Trophoblast cell (in vitro differentiated cells and primary cell): ENCODE data around the gene TP53.

Experiments used
- DNase-seq, 2 donors: peaks; one replicate each; pipeline ENCODE4 v3.0.0-alpha.2; 2016
- H2AFZ ChIP-seq: 2 replicates; pipeline ENCODE4 v1.6.1; 2013; ENCODE audit warnings: low read length, moderate library complexity, mild to moderate bottlenecking; ENCODE audit not compliant: insufficient read depth, poor library complexity
- H2AK5ac ChIP-seq: 2 replicates; pipeline ENCODE4 v1.6.1; 2013; ENCODE audit warnings: mild to moderate bottlenecking, low read length
- H2BK120ac ChIP-seq: 2 replicates; pipeline ENCODE4 v1.6.1; 2013; ENCODE audit warnings: low read length, mild to moderate bottlenecking, moderate library complexity; ENCODE audit not compliant: insufficient read depth, poor library complexity
- H2BK12ac ChIP-seq: 2 replicates; pipeline ENCODE4 v1.6.1; 2013; ENCODE audit warnings: mild to moderate bottlenecking, low read length, moderate library complexity
- H2BK5ac ChIP-seq: 2 replicates; pipeline ENCODE4 v1.6.1; 2013; ENCODE audit warnings: low read length, low read depth, moderate library complexity, mild to moderate bottlenecking; ENCODE audit not compliant: poor library complexity
- H3K14ac ChIP-seq: 2 replicates; pipeline ENCODE4 v1.6.1; 2013; ENCODE audit warnings: mild to moderate bottlenecking, low read length
- H3K18ac ChIP-seq: 2 replicates; pipeline ENCODE4 v1.6.1; 2013; ENCODE audit warnings: mild to moderate bottlenecking, low read length
- H3K23ac ChIP-seq: 2 replicates; pipeline ENCODE4 v1.6.1; 2013; ENCODE audit warnings: low read length
- H3K27ac ChIP-seq: 2 replicates; pipeline ENCODE4 v1.5.1; 2013; ENCODE audit warnings: low read depth, mild to moderate bottlenecking, inconsistent platforms, low read length, moderate library complexity
- H3K27me3 ChIP-seq: 2 replicates; pipeline ENCODE4 v1.6.1; 2013; ENCODE audit warnings: inconsistent platforms, mild to moderate bottlenecking, low read length, moderate library complexity; ENCODE audit not compliant: insufficient read depth
- H3K36me3 ChIP-seq, 2 experiments: 1 replicate in 1 of 2; 2 replicates in 1 of 2; pipeline ENCODE4 v1.6.1; 2013; ENCODE audit warnings: low read length in 2 of 2, mild to moderate bottlenecking in 2 of 2, moderate library complexity in 1 of 2; ENCODE audit not compliant: insufficient read depth in 2 of 2, control insufficient read depth in 1 of 2
- H3K4ac ChIP-seq: 2 replicates; pipeline ENCODE4 v1.6.1; 2013; ENCODE audit warnings: low read depth, mild to moderate bottlenecking, low read length, moderate library complexity
- H3K4me1 ChIP-seq, 2 experiments: 1 replicate in 1 of 2; 2 replicates in 1 of 2; pipeline ENCODE4 v1.6.1; 2013; ENCODE audit warnings: low read length in 2 of 2, mild to moderate bottlenecking in 2 of 2, moderate library complexity in 1 of 2; ENCODE audit not compliant: insufficient read depth in 2 of 2, control insufficient read depth in 1 of 2
- H3K4me2 ChIP-seq: 2 replicates; pipeline ENCODE4 v1.6.1; 2013; ENCODE audit warnings: inconsistent platforms, mild to moderate bottlenecking, low read length, moderate library complexity
- H3K4me3 ChIP-seq: 2 replicates; pipeline ENCODE4 v1.5.1; 2013; ENCODE audit warnings: mild to moderate bottlenecking, low read depth, low read length, inconsistent platforms
- H3K79me1 ChIP-seq: one replicate; pipeline ENCODE4 v1.6.1; 2013; ENCODE audit warnings: low read length
- H3K79me2 ChIP-seq: 2 replicates; pipeline ENCODE4 v1.6.1; 2013; ENCODE audit warnings: low read length, mild to moderate bottlenecking; ENCODE audit not compliant: control insufficient read depth, insufficient read depth, poor library complexity
- H3K9ac ChIP-seq: 2 replicates; pipeline ENCODE4 v1.6.1; 2013; ENCODE audit warnings: mild to moderate bottlenecking, low read length
- H3K9me3 ChIP-seq: 2 replicates; pipeline ENCODE4 v1.6.1; 2013; ENCODE audit warnings: low read depth, mild to moderate bottlenecking, control low read depth, inconsistent platforms, low read length; ENCODE audit not compliant: insufficient read depth
- H4K12ac ChIP-seq: 2 replicates; pipeline ENCODE4 v1.6.1; 2013; ENCODE audit warnings: low read depth, mild to moderate bottlenecking, low read length, moderate library complexity
- H4K8ac ChIP-seq: 2 replicates; pipeline ENCODE4 v1.6.1; 2013; ENCODE audit warnings: low read depth, mild to moderate bottlenecking, low read length, moderate library complexity
- H4K91ac ChIP-seq: one replicate; pipeline ENCODE4 v1.6.1; 2013; ENCODE audit warnings: low read depth, mild to moderate bottlenecking, low read length, moderate library complexity
- WGBS: extraction: QIAGEN DNeasy Blood & Tissue Kit; methylation state at CpG from one replicate; pipeline ENCODE4 v1.1.7; 2013; ENCODE audit warnings: missing lambda C conversion rate; ENCODE audit not compliant: insufficient read length, insufficient coverage; ENCODE audit errors: extremely low coverage; 5-methylcytosine and 5-hydroxymethylcytosine counted together

TP53 gene

DNA sequence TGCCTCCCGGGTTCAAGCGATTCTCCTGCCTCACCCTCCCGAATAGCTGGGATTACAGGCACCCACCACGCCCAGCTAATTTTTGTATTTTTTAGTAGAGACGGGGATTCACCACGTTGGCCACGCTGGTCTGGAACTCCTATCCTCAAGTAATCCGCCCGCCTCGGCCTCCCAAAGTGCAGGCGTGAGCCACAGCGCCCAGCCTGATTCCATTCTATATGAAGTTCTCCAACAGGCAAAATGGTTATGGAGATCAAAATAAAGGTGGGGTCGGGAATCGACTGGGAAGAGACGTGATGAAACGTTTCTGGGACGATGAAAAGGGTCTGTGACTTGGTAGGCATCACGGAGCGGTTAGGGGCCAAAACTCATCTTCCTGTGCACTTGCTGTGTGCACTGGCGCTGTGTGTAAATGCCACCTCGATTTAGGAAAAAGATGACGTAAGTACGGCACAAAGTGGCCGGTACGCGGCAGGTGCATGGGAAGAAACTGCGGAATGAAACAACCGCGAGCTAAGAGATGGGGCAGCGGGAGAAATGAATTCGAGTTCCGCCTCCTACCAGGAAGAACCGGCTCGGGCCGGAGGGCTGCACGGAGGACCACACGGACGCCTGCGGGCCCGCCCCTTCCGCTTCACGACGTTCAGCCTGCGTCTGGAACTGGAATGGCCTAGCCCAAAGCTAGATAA lies 1.6 kb downstream of the TP53 start:
- Histone ChIP-seq H2AFZ (no peak overlapping the region), H3K9me3 (no peaks in the 10 kb centered on the region), H4K91ac (peak overlapping the region; percentile 47), H2BK12ac (no peak overlapping the region), H3K4me2 (peak overlapping the region; percentile 94), H3K4me3 (peak overlapping the region; percentile 83), H3K36me3 (peaks cover 0 to 2% of the 10 kb centered on the region in 2 experiments), H3K14ac (peak overlapping the region; percentile 12), H2AK5ac (no peak overlapping the region), H4K8ac (peak overlapping the region; percentile 58), H3K27ac (peak overlapping the region; percentile 88), H4K12ac (peak overlapping the region; percentile 37), H2BK5ac (no peak overlapping the region), H3K79me1 (peaks cover 20% of the 10 kb centered on the region), H3K18ac (peak overlapping the region; percentile 9), H3K4ac (peak overlapping the region; percentile 21), H3K23ac (no peak overlapping the region), H3K9ac (peak overlapping the region; percentile 68), H3K4me1 (peaks cover 4 to 12% of the 10 kb centered on the region in 2 experiments), H3K27me3 (no peaks in the 10 kb centered on the region), H2BK120ac (no peak overlapping the region), H3K79me2 (peaks cover 17% of the 10 kb centered on the region)
- WGBS = no CpG with 5 or more reads among the region's 44 CpGs
- DNase-seq = peak; percentile 94 to 95

DNA sequence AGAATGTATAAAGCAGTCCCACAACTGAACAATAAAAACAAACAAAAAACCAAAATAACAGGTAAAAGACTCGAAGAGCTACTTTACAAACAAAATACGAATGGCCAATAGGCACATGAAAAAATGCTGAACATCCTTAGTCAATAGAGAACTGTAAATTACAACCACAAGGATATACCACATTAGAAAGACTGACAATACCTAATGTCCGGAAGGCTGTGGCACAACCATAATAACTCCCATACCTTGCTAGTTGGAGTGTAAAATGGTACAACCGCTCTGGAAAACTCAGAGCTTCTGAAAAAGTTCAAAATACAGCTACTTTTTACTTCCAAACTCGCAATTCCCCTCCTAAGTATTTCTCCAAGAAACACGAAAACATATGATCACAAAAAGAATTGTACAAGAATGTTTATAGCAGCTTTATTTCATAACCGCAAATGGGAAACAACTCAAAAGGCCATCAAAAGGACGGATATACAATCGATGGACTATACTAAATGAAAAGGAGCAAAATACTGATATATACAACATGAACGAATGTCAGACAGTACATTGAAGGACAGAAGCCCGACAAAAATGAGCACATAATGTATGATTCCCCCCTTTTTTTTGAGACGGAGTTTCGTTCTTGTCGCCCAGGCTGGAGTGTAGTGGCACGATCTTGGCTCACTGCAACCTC lies 2.3 kb downstream of the TP53 start:
- H3K18ac ChIP-seq = no peak overlapping the region
- no peaks in the 10 kb centered on the region for H3K9me3 ChIP-seq
- DNase-seq = no peak
- no peak overlapping the region for H2BK5ac ChIP-seq
- H4K8ac ChIP-seq = no peak overlapping the region
- no peak overlapping the region for H4K91ac ChIP-seq
- H2BK12ac ChIP-seq = no peak overlapping the region
- no peak overlapping the region for H2BK120ac ChIP-seq
- peaks cover 0 to under 1% of the 10 kb centered on the region in 2 experiments for H3K36me3 ChIP-seq
- H3K79me2 ChIP-seq = peaks cover 17% of the 10 kb centered on the region
- no peak overlapping the region for H2AFZ ChIP-seq
- no peaks in the 10 kb centered on the region for H3K27me3 ChIP-seq
- H2AK5ac ChIP-seq = no peak overlapping the region
- H3K14ac ChIP-seq = no peak overlapping the region
- H3K27ac ChIP-seq = no peak overlapping the region
- WGBS = no CpG with 5 or more reads among the region's 15 CpGs
- H4K12ac ChIP-seq = no peak overlapping the region
- peak overlapping the region; percentile 95 for H3K4ac ChIP-seq
- no peak overlapping the region for H3K9ac ChIP-seq
- no peak overlapping the region for H3K23ac ChIP-seq
- H3K4me2 ChIP-seq = peak overlapping the region; percentile 94
- peaks cover 4 to 12% of the 10 kb centered on the region in 2 experiments for H3K4me1 ChIP-seq
- peaks cover 20% of the 10 kb centered on the region for H3K79me1 ChIP-seq
- no peak overlapping the region for H3K4me3 ChIP-seq

DNA sequence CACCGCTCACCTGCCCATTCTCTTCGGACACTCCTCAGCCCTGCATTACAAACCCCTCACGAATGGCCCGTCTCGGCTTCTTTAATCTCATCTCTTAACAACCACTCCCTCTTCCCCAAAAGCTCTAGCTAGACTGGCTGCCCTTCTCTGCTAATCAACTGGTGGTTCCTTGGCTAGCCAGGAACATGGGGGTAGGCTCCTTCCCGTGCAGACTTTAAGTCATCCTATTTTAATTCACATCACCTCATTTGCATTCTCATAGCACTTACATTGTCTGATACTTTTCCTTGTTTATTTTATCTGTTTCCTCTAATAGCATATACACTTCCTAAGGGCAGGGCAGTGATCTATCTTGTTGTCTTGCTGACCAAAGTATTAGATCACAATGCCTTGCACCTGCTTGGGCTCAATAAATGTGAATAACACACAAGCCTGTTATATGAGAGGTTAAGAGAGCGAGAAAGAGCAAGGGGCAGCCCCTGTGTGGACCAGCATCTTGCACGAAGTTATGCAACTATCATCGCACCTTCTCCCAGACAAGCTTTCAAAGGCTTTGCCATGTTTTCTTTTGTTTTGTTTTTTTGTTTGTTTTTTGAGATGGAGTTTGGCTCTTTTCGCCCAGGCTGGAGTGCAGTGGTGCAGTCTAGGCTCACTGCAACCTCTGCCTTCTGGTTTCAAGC lies 9.8 kb downstream of the TP53 start:
- WGBS = no CpG with 5 or more reads among the region's 10 CpGs
- Histone ChIP-seq H3K18ac (no peak overlapping the region), H4K12ac (no peak overlapping the region)

DNA sequence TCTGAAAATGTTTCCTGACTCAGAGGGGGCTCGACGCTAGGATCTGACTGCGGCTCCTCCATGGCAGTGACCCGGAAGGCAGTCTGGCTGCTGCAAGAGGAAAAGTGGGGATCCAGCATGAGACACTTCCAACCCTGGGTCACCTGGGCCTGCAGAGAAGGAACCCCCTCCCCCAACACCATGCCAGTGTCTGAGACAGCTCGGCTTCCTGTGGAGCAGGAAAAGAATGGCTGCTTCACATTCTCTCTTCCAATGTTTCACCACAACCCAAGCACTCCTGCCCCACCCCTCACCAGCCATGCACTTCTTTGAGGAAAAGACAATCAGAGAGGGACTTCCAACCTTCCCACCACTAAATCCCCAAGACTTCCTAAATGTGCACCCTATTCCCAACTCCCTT lies 10.8 kb downstream of the TP53 start:
- no peak overlapping the region for H3K18ac ChIP-seq
- peaks cover 33 to 36% of the 10 kb centered on the region in 2 experiments for H3K36me3 ChIP-seq
- no peak overlapping the region for H2BK120ac ChIP-seq
- H4K91ac ChIP-seq = no peak overlapping the region
- H3K9ac ChIP-seq = no peak overlapping the region
- DNase-seq = no peak
- no peak overlapping the region for H4K12ac ChIP-seq
- no peak overlapping the region for H3K4ac ChIP-seq
- H3K9me3 ChIP-seq = peaks cover 6% of the 10 kb centered on the region
- no peak overlapping the region for H3K23ac ChIP-seq
- H3K4me2 ChIP-seq = no peak overlapping the region
- no peak overlapping the region for H2BK5ac ChIP-seq
- H3K79me1 ChIP-seq = no peaks in the 10 kb centered on the region
- no peaks in the 10 kb centered on the region for H3K79me2 ChIP-seq
- H4K8ac ChIP-seq = no peak overlapping the region
- H2BK12ac ChIP-seq = no peak overlapping the region
- no CpG with 5 or more reads among the region's 5 CpGs for WGBS
- H3K14ac ChIP-seq = no peak overlapping the region
- no peak overlapping the region for H2AFZ ChIP-seq
- H3K27ac ChIP-seq = peak overlapping the region; percentile 7
- H3K27me3 ChIP-seq = no peaks in the 10 kb centered on the region
- no peak overlapping the region for H2AK5ac ChIP-seq
- peaks cover 8 to 9% of the 10 kb centered on the region in 2 experiments for H3K4me1 ChIP-seq
- no peak overlapping the region for H3K4me3 ChIP-seq

More for the DNA sequence above, 9.8 kb downstream of the TP53 start:
- no peak for DNase-seq
- Histone ChIP-seq H2BK120ac (no peak overlapping the region), H3K79me2 (peaks cover 1% of the 10 kb centered on the region), H3K9me3 (peaks cover 6% of the 10 kb centered on the region), H3K23ac (no peak overlapping the region), H3K4ac (no peak overlapping the region), H2AK5ac (no peak overlapping the region), H3K4me3 (no peak overlapping the region), H3K4me1 (peaks cover 8 to 9% of the 10 kb centered on the region in 2 experiments), H3K36me3 (peaks cover 26 to 29% of the 10 kb centered on the region in 2 experiments), H3K9ac (no peak overlapping the region), H3K79me1 (no peaks in the 10 kb centered on the region), H2BK5ac (no peak overlapping the region), H3K27ac (no peak overlapping the region), H4K91ac (no peak overlapping the region), H3K4me2 (no peak overlapping the region), H2BK12ac (no peak overlapping the region), H3K27me3 (no peaks in the 10 kb centered on the region), H3K14ac (no peak overlapping the region), H2AFZ (no peak overlapping the region), H4K8ac (no peak overlapping the region)
